ENCODE measurements around the gene FIGNL2. TPM values are rescaled to one million over a fixed set of nuclear protein-coding genes. Genes with fewer than 3 reads are reported as not detected.
A peak's percentile ranks its signal among the peaks of the same experiment; 100 is the strongest.

The FIGNL2 gene
- total and polyA plus RNA-seq, 2 experiments from 2014 or later, result 1.1 to 5.2 TPM

GRCh38 chr12:51890133-51890464, 41.6 kb upstream of the FIGNL2 start:
- Mint-ChIP-seq H3K27ac (no peak overlapping the region), H3K4me1 (peaks cover 21% of the 10 kb centered on the region; the same call in 2 of the 3 replicates), H3K36me3 (ENCODE audit: low read depth) (no peaks in the 10 kb centered on the region), H3K9me3 (no peaks in the 10 kb centered on the region), H3K4me3 (no peak overlapping the region), H3K27me3 (ENCODE audit: insufficient read depth, low read depth, poor library complexity) (peaks cover 21% of the 10 kb centered on the region)
- Histone ChIP-seq H3K4me3 (no peak overlapping the region), H3K79me2 (replicated peaks; ENCODE audit: insufficient read depth) (no peaks in the 10 kb centered on the region), H4K20me1 (replicated peaks; ENCODE audit: insufficient read depth) (no peaks in the 10 kb centered on the region), H3F3A (replicated peaks; ENCODE audit: low read depth) (peaks cover 3% of the 10 kb centered on the region; the same call in 1 of the 2 replicates), H3K27me3 (ENCODE audit: insufficient read depth) (peaks cover 12% of the 10 kb centered on the region; the same call in 1 of the 2 replicates), H3K4me2 (no peak overlapping the region), H3K9me2 (ENCODE audit: insufficient read depth) (no peaks in the 10 kb centered on the region), H3K36me3 (ENCODE audit: insufficient read depth) (no peaks in the 10 kb centered on the region), H2AFZ (peak overlapping the region; percentile 80; the same call in 1 of the 2 replicates), H3K4me1 (ENCODE audit: insufficient read depth) (peaks cover 12% of the 10 kb centered on the region), H3K27ac (ENCODE audit: low read depth) (no peak overlapping the region)
- ATAC-seq, result no peak; the same call in 2 of the 3 replicates
- TF ChIP-seq EZH2 (IDR thresholded peaks at IDR 0.05; ENCODE audit: low read depth, unreplicated experiment) (no peak), ZNF462 (CRISPR knock-in tag; IDR thresholded peaks at IDR 0.05) (0 out of 2 replicates have a peak, but pooled peaks have one; percentile 29)
- no peak for DNase-seq (ENCODE audit: low spot score)

GRCh38 chr12:51889216-51890132, 41.0 kb upstream of the FIGNL2 start:
- DNase-seq (ENCODE audit: low spot score) (peak; percentile 68), ATAC-seq (peak; percentile 31)
- Mint-ChIP-seq H3K27me3 (ENCODE audit: insufficient read depth, low read depth, poor library complexity) (peaks cover 21% of the 10 kb centered on the region), H3K4me1 (peaks cover 19% of the 10 kb centered on the region; the same call in 2 of the 3 replicates), H3K27ac (no peak overlapping the region), H3K4me3 (no peak overlapping the region), H3K9me3 (no peaks in the 10 kb centered on the region; the same call in 2 of the 3 replicates), H3K36me3 (ENCODE audit: low read depth) (no peaks in the 10 kb centered on the region)
- Histone ChIP-seq H3K9me2 (ENCODE audit: insufficient read depth) (no peaks in the 10 kb centered on the region), H3K4me2 (no peak overlapping the region), H3K4me1 (ENCODE audit: insufficient read depth) (peaks cover 12% of the 10 kb centered on the region), H3K79me2 (replicated peaks; ENCODE audit: insufficient read depth) (no peaks in the 10 kb centered on the region), H3K27me3 (ENCODE audit: insufficient read depth) (peaks cover 12% of the 10 kb centered on the region; the same call in 1 of the 2 replicates), H4K20me1 (replicated peaks; ENCODE audit: insufficient read depth) (no peaks in the 10 kb centered on the region), H2AFZ (peak overlapping the region; percentile 80; the same call in 1 of the 2 replicates), H3K36me3 (ENCODE audit: insufficient read depth) (no peaks in the 10 kb centered on the region), H3K27ac (ENCODE audit: low read depth) (no peak overlapping the region), H3K4me3 (no peak overlapping the region), H3F3A (replicated peaks; ENCODE audit: low read depth) (peaks cover 3% of the 10 kb centered on the region; the same call in 1 of the 2 replicates)
- TF ChIP-seq CTCF (conservative IDR thresholded peaks at IDR 0.05; ENCODE audit: low read depth in 2 of 2) (peak; percentile 64 to 70), EZH2 (IDR thresholded peaks at IDR 0.05; ENCODE audit: low read depth, unreplicated experiment) (no peak)
